K562 (cell line): ENCODE data around the gene SIMC1.

ENCODE experiments used
- ATF6 ChIP-seq: sonication (generic); formaldehyde crosslinking; IDR thresholded peaks from 2 replicates; pipeline ENCODE4 v1.4.0; 2020; ENCODE audit warnings: mild to moderate bottlenecking, missing genetic modification reagents
- CREB3 ChIP-seq: fragments of 450-650 bp; conservative IDR thresholded peaks from 2 replicates; pipeline ENCODE4 v1.6.1; 2016; ENCODE audit warnings: missing genetic modification characterization, low read depth, mild to moderate bottlenecking, missing compliant biosample characterization, moderate library complexity
- CTCF ChIP-seq, 3 experiments: IDR thresholded peaks in 2 of 3; conservative IDR thresholded peaks in 1 of 3; 2 replicates each; pipeline ENCODE4 v1.5.1; 2011 to 2012; ENCODE audit warnings: low read length in 3 of 3, mild to moderate bottlenecking in 3 of 3, control low read depth in 2 of 3, improper control_type of control experiment in 1 of 3, inconsistent platforms in 1 of 3, low read depth in 1 of 3, mixed read lengths in 1 of 3, moderate library complexity in 1 of 3; ENCODE audit not compliant: insufficient read depth in 2 of 3
- MTA2 ChIP-seq: fragments of 450-650 bp; IDR thresholded peaks from 2 replicates; pipeline ENCODE4 v1.6.1; 2016; ENCODE audit warnings: low read depth
- MXI1 ChIP-seq: IDR thresholded peaks from 2 replicates; pipeline ENCODE4 v1.6.1; 2011; ENCODE audit warnings: low read depth, mild to moderate bottlenecking, improper control_type of control experiment, low read length
- NCOR1 ChIP-seq: fragments of 450-650 bp; IDR thresholded peaks from 2 replicates; pipeline ENCODE4 v1.6.1; 2016; ENCODE audit warnings: mild to moderate bottlenecking, moderate library complexity
- POLR2A ChIP-seq: fragments of 450-650 bp; conservative IDR thresholded peaks from 2 replicates; pipeline ENCODE4 v1.6.1; 2016
- TAF1 ChIP-seq: IDR thresholded peaks from 2 replicates; pipeline ENCODE4 v1.6.1; 2011; ENCODE audit warnings: mild to moderate bottlenecking, low read length, moderate library complexity; ENCODE audit not compliant: insufficient read depth, control insufficient read depth, severe bottlenecking; ENCODE audit errors: extremely low read depth
- THRAP3 ChIP-seq: fragments of 450-650 bp; IDR thresholded peaks from 2 replicates; pipeline ENCODE4 v1.6.1; 2016; ENCODE audit warnings: mild to moderate bottlenecking, inconsistent platforms, borderline replicate concordance
- ZBTB40 ChIP-seq, 2 experiments: fragments of 450-650 bp in 1 of 2; sonication (generic) in 1 of 2; formaldehyde crosslinking in 1 of 2; IDR thresholded peaks; 2 replicates each; pipeline versions ENCODE4 v1.7.1 to v1.9.0; 2016 to 2022; ENCODE audit warnings: inconsistent platforms in 1 of 2, mild to moderate bottlenecking in 1 of 2, missing genetic modification reagents in 1 of 2
- ZFX ChIP-seq: sonication (generic); formaldehyde crosslinking; IDR thresholded peaks from 2 replicates; pipeline ENCODE4 v1.8.0; 2022; ENCODE audit warnings: mild to moderate bottlenecking, missing genetic modification reagents, moderate library complexity
- ZNF639 ChIP-seq, 2 experiments: fragments of 200-800 bp in 1 of 2; sonication (Bioruptor generic) in 1 of 2; sonication (generic) in 1 of 2; formaldehyde crosslinking in 1 of 2; IDR thresholded peaks in 1 of 2; conservative IDR thresholded peaks in 1 of 2; 2 replicates each; pipeline versions ENCODE4 v1.5.0 to v1.6.1; 2016 to 2020; ENCODE audit warnings: missing compliant biosample characterization in 1 of 2, missing genetic modification characterization in 1 of 2, missing genetic modification reagents in 1 of 2

- no peak for TF ChIP-seq MTA2
- TF ChIP-seq MXI1, result no peak
- no peak for TF ChIP-seq ATF6 (CRISPR knock-in tag)
- peak; percentile 21 for TF ChIP-seq POLR2A
- TF ChIP-seq ZNF639 (CRISPR knock-in tag; conservative IDR thresholded peaks at IDR 0.05 in 1 of 2, IDR thresholded peaks at IDR 0.05 in 1 of 2), result no peak
- TF ChIP-seq CTCF (IDR thresholded peaks at IDR 0.05 in 2 of 3, conservative IDR thresholded peaks at IDR 0.05 in 1 of 3; ENCODE audit: insufficient read depth in 2 of 3, low read depth in 1 of 3, low read length in 3 of 3), result no peak
- TF ChIP-seq CREB3 (tag), result no peak
- no peak for TF ChIP-seq ZBTB40 (IDR thresholded peaks at IDR 0.05)
- TF ChIP-seq ZBTB40 (CRISPR knock-in tag; IDR thresholded peaks at IDR 0.05), result no peak
- TF ChIP-seq TAF1, result no peak
- no peak for TF ChIP-seq THRAP3
- no peak for TF ChIP-seq ZFX
- no peak for TF ChIP-seq NCOR1
These were observed 145.2 kb downstream of the SIMC1 start for GRCh38 chr5:176383248-176383905.
